A549 treated with ZK216348 at 1 μM for 4 hours (cell line): Measurements from ENCODE around the gene CLBA1. TPM values are rescaled to one million over a fixed set of nuclear protein-coding genes. Genes with fewer than 3 reads are reported as not detected.

Source experiments
- total RNA-seq: library from RNA; stranded (reverse); fragments of 200-300 nt; extraction: Qiagen RNA extraction; gene quantifications from 5 replicates; pipeline ENCODE4 v1.2.3, GENCODE V29; 2022; ENCODE audit warnings: low read depth

Gene CLBA1
- total RNA-seq: 13.3 to 17.7 TPM (median 17.1 TPM) in 5 replicates

GRCh38 chr14:104985675-104986486, at the start of gene CLBA1:
TSS of gene CLBA1 (plus strand) at chr14:104985788. CDS start at chr14:104986432, 644 bp downstream.

GRCh38 chr14:104977681-104978653, 7.6 kb upstream of the CLBA1 start, which contains the start of gene AHNAK2:
TSS of gene AHNAK2 (minus strand) at chr14:104978374. CDS start at chr14:104978237, 137 bp downstream.

GRCh38 chr14:105020815-105021655, 35.4 kb downstream of the CLBA1 start, which contains the start of gene CDCA4:
TSS of gene CDCA4 (minus strand) at chr14:105021083. CDS start at chr14:105011929, 9,154 bp downstream.

Other genes starting within 250 kb of the CLBA1 start
- gene SIVA1, start 232.6 kb upstream of the CLBA1 start, total RNA-seq: 110 to 216 TPM (median 189 TPM) in 5 replicates
- 67.0 to 125 TPM (median 109 TPM) in 5 replicates for gene AKT1, start 190.0 kb upstream of the CLBA1 start, total RNA-seq
- gene ZBTB42, start 184.7 kb upstream of the CLBA1 start, total RNA-seq: 1.6 to 3.7 TPM (median 3.5 TPM) in 5 replicates
- 13.0 to 30.1 TPM (median 25.4 TPM) in 5 replicates for gene CEP170B, start 120.5 kb upstream of the CLBA1 start, total RNA-seq
- 0.05 to 0.14 TPM in 2 of 5 replicates, not detected in the others for gene PLD4, start 60.9 kb upstream of the CLBA1 start, total RNA-seq
- 200 to 233 TPM (median 225 TPM) in 5 replicates for gene AHNAK2, start 7.4 kb upstream of the CLBA1 start, total RNA-seq
- gene CDCA4, start 35.3 kb downstream of the CLBA1 start, total RNA-seq: 40.5 to 51.9 TPM (median 49.7 TPM) in 5 replicates
- gene GPR132, start 79.6 kb downstream of the CLBA1 start, total RNA-seq: 0.45 to 1.3 TPM (median 0.53 TPM) in 5 replicates
- 12.6 to 30.0 TPM (median 29.1 TPM) in 5 replicates for gene JAG2, start 183.0 kb downstream of the CLBA1 start, total RNA-seq
- gene NUDT14, start 195.5 kb downstream of the CLBA1 start, total RNA-seq: 17.7 to 45.0 TPM (median 39.9 TPM) in 5 replicates